GM19452 (cell line): ENCODE measurements around the gene FAF1.
"Not testable (repeated sequence)": the region's sequence is repeated elsewhere in the genome, so short reads cannot be mapped to it uniquely, and the experiment has no call there.

Experiments used
- ATAC-seq: cut with Tn5 transposase; IDR thresholded peaks from one replicate; pipeline ENCODE4 v1.9.1; 2021; ENCODE audit not compliant: unreplicated experiment

The FAF1 gene

GRCh38 chr1:50964863-50965262, 4.8 kb upstream of the FAF1 start:
- no peak for ATAC-seq

GRCh38 chr1:50959303-50959912, 659 bp downstream of the FAF1 start:
- no peak for ATAC-seq

GRCh38 chr1:50955116-50955515, 5.0 kb downstream of the FAF1 start:
- no peak for ATAC-seq

- not testable (repeated sequence) for ATAC-seq
Measured at GRCh38 chr1:50952566-50952965, 7.5 kb downstream of the FAF1 start.

- ATAC-seq = no peak
Measured at GRCh38 chr1:50950396-50950795, 9.7 kb downstream of the FAF1 start.

- no peak for ATAC-seq
Measured at GRCh38 chr1:50949286-50949982, 10.6 kb downstream of the FAF1 start.

- ATAC-seq = no peak
Measured at GRCh38 chr1:50942334-50942733, 17.7 kb downstream of the FAF1 start.

- no peak for ATAC-seq
Measured at GRCh38 chr1:50940291-50940690, 19.8 kb downstream of the FAF1 start.

GRCh38 chr1:50936321-50936720, 23.7 kb downstream of the FAF1 start:
- no peak for ATAC-seq

- not testable (repeated sequence) for ATAC-seq
Measured at GRCh38 chr1:50935276-50935675, 24.8 kb downstream of the FAF1 start.

- no peak for ATAC-seq
Measured at GRCh38 chr1:50934838-50935237, 25.2 kb downstream of the FAF1 start.

GRCh38 chr1:50933770-50934169, 26.3 kb downstream of the FAF1 start:
- not testable (repeated sequence) for ATAC-seq

- ATAC-seq = not testable (repeated sequence)
Measured at GRCh38 chr1:50932043-50932442, 28.0 kb downstream of the FAF1 start.

GRCh38 chr1:50930965-50931737, 28.9 kb downstream of the FAF1 start:
- no peak for ATAC-seq

- ATAC-seq = peak; percentile 85
Measured at GRCh38 chr1:50930193-50930592, 29.9 kb downstream of the FAF1 start.

GRCh38 chr1:50929376-50929958, 30.6 kb downstream of the FAF1 start:
- ATAC-seq = no peak

- no peak for ATAC-seq
Measured at GRCh38 chr1:50923564-50923963, 36.5 kb downstream of the FAF1 start.

- ATAC-seq = no peak
Measured at GRCh38 chr1:50921029-50921428, 39.0 kb downstream of the FAF1 start.

- no peak for ATAC-seq
Measured at GRCh38 chr1:50920409-50920808, 39.7 kb downstream of the FAF1 start.

- ATAC-seq = no peak
Measured at GRCh38 chr1:50917138-50918137, 42.6 kb downstream of the FAF1 start.
